Fibroblast of villous mesenchyme (primary cell): ENCODE data around the gene HOATZ. TPM values are rescaled to one million over a fixed set of nuclear protein-coding genes. Genes with fewer than 3 reads are reported as not detected.

Experiments
- DNase-seq: peaks from one replicate; pipeline ENCODE4 v3.0.0-alpha.2; 2010; ENCODE audit warnings: low read depth
- H3K4me3 ChIP-seq: 2 replicates; pipeline ENCODE4 v1.5.1; 2011; ENCODE audit warnings: low read depth, mild to moderate bottlenecking, low read length
- total RNA-seq: library from RNA; depleted of rRNA; stranded (reverse); fragments of >200 nt; gene quantifications from 2 replicates; pipeline ENCODE4 v1.2.3, GENCODE V29; 2012
- TF ChIP-seq, protein P1 (sequence below): IDR thresholded peaks from 2 replicates; pipeline ENCODE4 v1.5.1; 2012; ENCODE audit warnings: low read depth, mild to moderate bottlenecking, low read length; ENCODE audit not compliant: insufficient read depth

HOATZ gene
- total RNA-seq, 1 donor, result not detected

DNA sequence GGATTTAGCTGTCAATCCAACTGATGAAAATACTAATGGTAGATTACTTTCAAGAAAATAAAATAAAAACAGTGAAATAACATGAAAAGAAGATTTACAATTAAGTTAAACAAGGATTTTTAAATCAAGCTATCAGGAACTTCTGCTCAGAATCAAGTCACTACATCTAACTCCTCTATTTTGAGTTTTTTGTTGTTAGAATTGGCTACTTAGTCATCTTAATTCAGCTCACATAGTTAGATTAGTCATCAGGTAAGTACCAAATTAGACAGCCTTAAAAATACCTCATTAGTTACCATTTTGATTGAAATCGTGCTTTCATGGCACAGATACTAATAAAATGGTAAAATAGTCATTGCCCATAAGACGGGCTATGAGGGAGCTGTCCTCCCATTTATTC, 38.2 kb upstream of the HOATZ start:
- TF ChIP-seq, protein P1, sequence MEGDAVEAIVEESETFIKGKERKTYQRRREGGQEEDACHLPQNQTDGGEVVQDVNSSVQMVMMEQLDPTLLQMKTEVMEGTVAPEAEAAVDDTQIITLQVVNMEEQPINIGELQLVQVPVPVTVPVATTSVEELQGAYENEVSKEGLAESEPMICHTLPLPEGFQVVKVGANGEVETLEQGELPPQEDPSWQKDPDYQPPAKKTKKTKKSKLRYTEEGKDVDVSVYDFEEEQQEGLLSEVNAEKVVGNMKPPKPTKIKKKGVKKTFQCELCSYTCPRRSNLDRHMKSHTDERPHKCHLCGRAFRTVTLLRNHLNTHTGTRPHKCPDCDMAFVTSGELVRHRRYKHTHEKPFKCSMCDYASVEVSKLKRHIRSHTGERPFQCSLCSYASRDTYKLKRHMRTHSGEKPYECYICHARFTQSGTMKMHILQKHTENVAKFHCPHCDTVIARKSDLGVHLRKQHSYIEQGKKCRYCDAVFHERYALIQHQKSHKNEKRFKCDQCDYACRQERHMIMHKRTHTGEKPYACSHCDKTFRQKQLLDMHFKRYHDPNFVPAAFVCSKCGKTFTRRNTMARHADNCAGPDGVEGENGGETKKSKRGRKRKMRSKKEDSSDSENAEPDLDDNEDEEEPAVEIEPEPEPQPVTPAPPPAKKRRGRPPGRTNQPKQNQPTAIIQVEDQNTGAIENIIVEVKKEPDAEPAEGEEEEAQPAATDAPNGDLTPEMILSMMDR, result no peak
- peak; percentile 3 for DNase-seq
- no peak overlapping the region for H3K4me3 ChIP-seq

DNA sequence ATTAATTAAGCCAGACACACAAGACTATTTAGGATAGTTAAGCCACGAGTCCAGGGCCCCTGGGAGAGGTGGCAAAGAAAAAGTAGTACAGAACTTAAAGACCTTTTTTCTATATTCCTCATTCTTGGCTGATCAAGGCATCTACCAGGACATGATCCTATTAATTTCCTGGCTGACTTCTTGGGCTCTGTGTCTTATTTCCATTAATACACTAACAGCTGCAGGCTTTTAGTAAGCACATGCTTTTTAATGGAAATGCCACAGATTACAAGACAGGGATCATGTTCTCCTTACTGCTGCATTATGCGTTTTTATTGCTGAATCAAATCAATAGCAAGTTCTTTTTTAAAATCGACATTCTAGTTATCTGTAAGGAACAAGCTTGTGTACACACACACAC, 37.6 kb upstream of the HOATZ start:
- no peak overlapping the region for H3K4me3 ChIP-seq
- no peak for DNase-seq
- TF ChIP-seq, protein P1, result no peak

DNA sequence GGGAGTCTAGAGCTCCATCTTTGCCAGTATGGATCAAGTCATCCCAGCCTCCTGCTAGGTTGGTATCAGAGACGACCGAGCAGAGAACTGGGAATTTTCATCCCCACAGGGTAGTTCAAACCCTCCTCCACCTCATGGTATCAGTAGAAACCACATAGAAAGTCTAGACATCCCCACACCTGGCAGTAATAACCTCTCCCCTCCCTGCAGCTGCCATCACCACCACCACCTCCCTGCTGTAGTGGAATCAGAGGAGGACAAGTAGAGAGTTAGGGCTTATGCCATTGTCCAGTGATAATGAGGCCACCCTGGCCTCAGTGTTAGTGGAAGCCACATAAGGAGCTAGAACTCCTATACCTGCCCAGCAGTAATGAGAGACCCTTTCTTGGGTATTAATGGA, 36.7 kb upstream of the HOATZ start:
- no peak for DNase-seq

DNA sequence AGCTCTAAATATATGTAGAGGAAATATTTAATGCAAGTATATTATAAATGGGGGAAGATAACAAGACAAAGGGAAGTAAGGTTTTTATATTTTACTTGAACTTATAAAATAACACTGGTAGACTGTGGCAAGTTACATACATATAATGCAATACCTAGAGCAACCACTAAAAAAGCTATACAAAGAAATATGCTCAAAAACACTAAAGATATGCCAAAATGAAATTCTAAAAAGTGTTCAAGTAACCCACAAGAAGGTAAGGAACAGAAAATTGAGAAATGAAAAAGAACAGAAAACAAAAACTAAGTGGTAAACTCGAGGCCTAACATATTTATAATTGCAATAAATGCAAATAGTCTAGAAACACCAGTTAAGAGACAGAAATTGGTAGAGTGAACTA, 34.9 kb upstream of the HOATZ start:
- DNase-seq, result no peak
- H3K4me3 ChIP-seq, result no peak overlapping the region
- TF ChIP-seq, protein P1, result no peak

More for the DNA sequence above, 36.7 kb upstream of the HOATZ start:
- H3K4me3 ChIP-seq, result no peak overlapping the region
- TF ChIP-seq, protein P1, result no peak

DNA sequence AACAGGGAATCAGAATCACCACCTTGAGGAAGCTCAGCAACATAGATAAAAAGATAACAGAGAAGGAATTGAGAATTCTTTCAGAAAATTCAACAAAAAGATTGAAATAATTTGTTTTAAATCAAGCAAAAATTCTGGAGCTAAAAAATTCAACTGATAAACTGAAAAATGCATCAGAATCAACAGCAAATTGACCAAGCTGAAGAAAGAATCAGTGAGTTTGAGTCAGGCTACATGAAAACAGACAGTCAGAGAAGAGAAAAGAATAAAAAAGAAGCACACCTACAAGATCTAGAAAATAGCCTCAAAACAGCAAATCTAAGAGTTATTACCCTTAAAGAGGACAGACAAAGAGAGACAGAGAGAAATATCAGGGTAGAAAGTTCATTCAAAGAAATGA, 31.1 kb upstream of the HOATZ start:
- TF ChIP-seq, protein P1, result no peak
- DNase-seq, result no peak
- H3K4me3 ChIP-seq, result no peak overlapping the region

DNA sequence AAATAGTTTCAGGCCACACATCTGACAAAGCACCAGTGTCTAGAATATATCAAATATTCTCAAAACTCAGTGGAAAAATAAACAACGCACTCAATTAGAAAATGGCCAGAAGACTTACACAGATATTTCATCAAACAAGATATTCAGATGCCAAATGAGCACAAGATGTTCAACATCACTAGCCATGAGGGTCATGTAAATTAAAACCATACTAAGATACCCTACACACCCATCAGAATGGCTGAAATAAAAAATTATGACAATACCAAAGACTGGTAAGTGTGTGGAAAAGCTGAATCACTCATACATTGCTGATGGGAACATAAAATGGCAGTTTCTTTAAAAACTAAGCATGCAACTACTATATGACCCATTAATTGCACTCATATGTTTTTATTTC, 24.1 kb upstream of the HOATZ start:
- no peak for DNase-seq

DNA sequence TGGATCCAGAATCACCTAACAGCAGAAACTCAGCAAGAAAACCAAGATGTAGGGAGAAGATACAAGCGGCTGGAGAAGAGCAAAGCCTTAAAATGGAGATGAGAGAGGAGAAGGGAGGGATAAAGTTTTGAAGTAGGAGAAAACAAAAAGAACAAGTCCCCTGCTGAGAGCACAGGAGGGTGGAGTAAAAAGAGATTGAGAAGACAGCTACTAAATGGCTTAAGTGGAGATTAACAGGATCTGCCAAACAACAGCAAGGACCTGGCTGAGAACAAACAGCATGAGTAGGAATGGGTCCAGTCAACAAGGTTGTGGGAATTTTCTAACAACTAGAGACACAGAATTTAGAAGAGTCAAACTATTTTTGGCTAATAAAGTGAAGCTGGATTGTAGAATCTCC, 20.5 kb upstream of the HOATZ start:
- TF ChIP-seq, protein P1, result no peak

More for the DNA sequence above, 24.1 kb upstream of the HOATZ start:
- H3K4me3 ChIP-seq, result no peak overlapping the region
- TF ChIP-seq, protein P1, result no peak

More for the DNA sequence above, 20.5 kb upstream of the HOATZ start:
- no peak overlapping the region for H3K4me3 ChIP-seq
- no peak for DNase-seq
